Keratinocyte (primary cell): ENCODE results near the gene ELF4. TPM values are rescaled to one million over a fixed set of nuclear protein-coding genes. Genes with fewer than 3 reads are reported as not detected.

Experiments used
- DNase-seq: peaks from one replicate; pipeline ENCODE4 v3.0.0-alpha.2; 2011; ENCODE audit warnings: low read depth, missing footprints, low spot score
- FAIRE-seq: peaks from 2 replicates; lab custom pipeline; 2011; peaks lifted over from hg19 to GRCh38; lab: Jason Lieb, UNC
- H2AFZ ChIP-seq: 2 replicates; pipeline ENCODE4 v1.6.0; 2012; ENCODE audit warnings: low read length, control low read depth, inconsistent platforms; ENCODE audit not compliant: control insufficient read depth
- H3K27ac ChIP-seq: 2 replicates; pipeline ENCODE4 v1.5.1; 2011; ENCODE audit warnings: low read length; ENCODE audit not compliant: control insufficient read depth, insufficient read depth
- H3K27me3 ChIP-seq: 3 replicates; pipeline ENCODE4 v1.6.0; 2011; ENCODE audit warnings: low read length; ENCODE audit not compliant: control insufficient read depth, insufficient read depth; ENCODE audit errors: extremely low read depth
- H3K36me3 ChIP-seq, 2 experiments: 2 replicates in 1 of 2; 3 replicates in 1 of 2; pipeline ENCODE4 v1.5.1; 2011; ENCODE audit warnings: low read length in 2 of 2, mild to moderate bottlenecking in 1 of 2; ENCODE audit not compliant: control insufficient read depth in 2 of 2, insufficient read depth in 2 of 2; ENCODE audit errors: extremely low read depth in 1 of 2
- H3K4me1 ChIP-seq: 3 replicates; pipeline ENCODE4 v1.5.1; 2011; ENCODE audit warnings: low read length; ENCODE audit not compliant: control insufficient read depth, insufficient read depth; ENCODE audit errors: extremely low read depth
- H3K4me2 ChIP-seq: 3 replicates; pipeline ENCODE4 v1.6.0; 2011; ENCODE audit warnings: low read depth, low read length; ENCODE audit not compliant: control insufficient read depth, insufficient read depth; ENCODE audit errors: extremely low read depth
- H3K4me3 ChIP-seq, 3 experiments: fragments of 200-600 bp in 1 of 3; sonication (generic) in 1 of 3; 2 replicates in 2 of 3; 3 replicates in 1 of 3; pipeline ENCODE4 v1.5.1; 2011 to 2016; ENCODE audit warnings: low read length in 3 of 3, mild to moderate bottlenecking in 3 of 3, control low read depth in 2 of 3, inconsistent platforms in 1 of 3, low read depth in 1 of 3, mixed read lengths in 1 of 3, mixed run types in 1 of 3, moderate library complexity in 1 of 3; ENCODE audit not compliant: control insufficient read depth in 2 of 3, insufficient read depth in 2 of 3; ENCODE audit errors: extremely low read depth in 1 of 3
- H3K79me2 ChIP-seq: 2 replicates; pipeline ENCODE4 v1.6.0; 2012; ENCODE audit warnings: low read length; ENCODE audit not compliant: control insufficient read depth, insufficient read depth
- H3K9ac ChIP-seq: 3 replicates; pipeline ENCODE4 v1.6.0; 2011; ENCODE audit warnings: low read length; ENCODE audit not compliant: control insufficient read depth, insufficient read depth; ENCODE audit errors: extremely low read depth
- H3K9me1 ChIP-seq: 3 replicates; pipeline ENCODE4 v1.6.0; 2011; ENCODE audit warnings: low read length; ENCODE audit not compliant: control insufficient read depth, insufficient read depth; ENCODE audit errors: extremely low read depth
- H3K9me3 ChIP-seq: 2 replicates; pipeline ENCODE4 v1.5.1; 2012; ENCODE audit warnings: low read depth, low read length; ENCODE audit not compliant: control insufficient read depth
- H4K20me1 ChIP-seq: 3 replicates; pipeline ENCODE4 v1.6.0; 2011; ENCODE audit warnings: low read length; ENCODE audit not compliant: control insufficient read depth, insufficient read depth; ENCODE audit errors: extremely low read depth
- CTCF ChIP-seq, 3 experiments: IDR thresholded peaks in 1 of 3; conservative IDR thresholded peaks in 1 of 3; optimal IDR thresholded peaks in 1 of 3; 2 replicates in 2 of 3; 3 replicates in 1 of 3; pipeline versions ENCODE3 to v1.5.1; 2011; ENCODE audit warnings: low read length in 3 of 3, mild to moderate bottlenecking in 3 of 3, moderate library complexity in 2 of 3, control low read depth in 1 of 3, inconsistent platforms in 1 of 3; ENCODE audit not compliant: insufficient read depth in 2 of 3; ENCODE audit errors: extremely low read depth in 1 of 3
- EZH2 ChIP-seq: IDR thresholded peaks from one replicate; pipeline ENCODE4 v1.6.1; 2012; ENCODE audit warnings: inconsistent platforms, mild to moderate bottlenecking, low read length, moderate library complexity
- dilution Hi-C: fragments of 300-500 bp; cut with MboI; formaldehyde crosslinking; loops from one replicate; pipeline ENCODE4 v1.7.0; 2020; ENCODE audit warnings: low sequenced_read_pairs; ENCODE audit not compliant: extremely low pct_ligation_motif_present
- polyA plus RNA-seq, 5 experiments: library from polyadenylated mRNA; depleted of rRNA in 3 of 5; stranded (reverse) in 3 of 5; stranded (forward) in 1 of 5; unstranded in 1 of 5; fragments of >200 nt; gene quantifications; 1 replicate in 1 of 5; 2 replicates in 3 of 5; 3 replicates in 1 of 5; pipeline versions ENCODE4 v1.2.1 to v1.2.3, GENCODE V29; 2011 to 2012; ENCODE audit warnings: missing spikeins in 2 of 5, low read depth in 1 of 5, low replicate concordance in 1 of 5

The ELF4 gene
- polyA plus RNA-seq, 1 donor (not counting 4 experiments of a cell fraction or from before 2014, with no cell fraction given) = 17.6 TPM

DNA sequence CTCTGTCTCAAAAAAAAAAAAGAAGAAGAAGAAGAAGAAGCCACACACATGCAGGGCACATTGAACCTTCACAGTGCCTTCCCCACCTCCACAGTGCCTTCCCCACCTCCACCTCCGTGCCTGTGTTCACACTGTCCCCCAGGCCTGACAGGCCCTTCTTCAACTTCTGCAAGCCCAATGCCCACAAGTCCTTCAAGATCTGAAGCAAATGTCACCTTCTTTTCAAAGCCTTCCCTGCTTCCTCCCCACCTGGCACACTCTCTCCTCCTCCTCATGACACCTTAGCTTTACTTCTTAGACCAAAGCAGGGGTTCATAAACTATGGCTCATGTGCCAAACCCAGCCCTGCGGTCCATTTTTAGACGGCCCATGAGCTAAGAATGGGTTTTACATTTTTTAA, 19.9 kb downstream of the ELF4 start:
- peaks cover 0 to under 1% of the 10 kb centered on the region in 2 experiments for H3K36me3 ChIP-seq
- no peak for TF ChIP-seq CTCF (optimal IDR thresholded peaks at IDR 0.05 in 1 of 3, IDR thresholded peaks at IDR 0.05 in 1 of 3, conservative IDR thresholded peaks at IDR 0.05 in 1 of 3; ENCODE audit: extremely low read depth in 1 of 3, insufficient read depth in 2 of 3, low read length in 3 of 3)
- no peak for TF ChIP-seq EZH2
- DNase-seq (no peak), FAIRE-seq (no peak)
- H3K4me1 ChIP-seq = peaks cover 9% of the 10 kb centered on the region
- H3K9ac ChIP-seq = no peak overlapping the region
- H3K27me3 ChIP-seq = no peaks in the 10 kb centered on the region
- H4K20me1 ChIP-seq = peaks cover 3% of the 10 kb centered on the region
- peaks cover 55% of the 10 kb centered on the region for H3K79me2 ChIP-seq
- H2AFZ ChIP-seq = no peak overlapping the region
- no peak overlapping the region for H3K4me3 ChIP-seq
- H3K4me2 ChIP-seq = no peak overlapping the region
- H3K27ac ChIP-seq = no peak overlapping the region
- H3K9me1 ChIP-seq = no peaks in the 10 kb centered on the region
- H3K9me3 ChIP-seq = no peaks in the 10 kb centered on the region
- dilution Hi-C loops = no loop called here

- Histone ChIP-seq H3K9ac (no peak overlapping the region), H3K9me1 (no peaks in the 10 kb centered on the region), H3K36me3 (peaks cover 0 to 5% of the 10 kb centered on the region in 2 experiments), H3K4me3 (no peak overlapping the region), H3K4me1 (no peaks in the 10 kb centered on the region), H3K4me2 (no peak overlapping the region), H4K20me1 (peaks cover 8% of the 10 kb centered on the region), H3K9me3 (no peaks in the 10 kb centered on the region), H2AFZ (no peak overlapping the region), H3K79me2 (peaks cover 44% of the 10 kb centered on the region), H3K27me3 (no peaks in the 10 kb centered on the region), H3K27ac (no peak overlapping the region)
- FAIRE-seq = no peak
- no peak for TF ChIP-seq EZH2
- DNase-seq = no peak
- dilution Hi-C loops = no loop called here
Observed at GRCh38 chrX:130086447-130087206, 23.7 kb downstream of the ELF4 start.
